ENCODE data around the gene PARN. TPM values are rescaled to one million over a fixed set of nuclear protein-coding genes. Genes with fewer than 3 reads are reported as not detected.
"Not testable (repeated sequence)": the region's sequence is repeated elsewhere in the genome, so short reads cannot be mapped to it uniquely, and the experiment has no call there.

Gene PARN
- total RNA-seq, 2 donors from 2014 or later = 22.4 to 51.2 TPM

- Histone ChIP-seq H3K9me3 (no peaks in the 10 kb centered on the region), H3K36me3 (peaks cover 0 to 9% of the 10 kb centered on the region in 2 donors), H3K4me1 (replicated peaks) (no peaks in the 10 kb centered on the region), H3K27ac (no peak overlapping the region), H3K27me3 (replicated peaks; ENCODE audit: insufficient read depth) (no peaks in the 10 kb centered on the region), H3K4me3 (no peak overlapping the region)
- 66% methylated on average over 3 of the region's 3 CpGs for WGBS
- TF ChIP-seq POLR2A (IDR thresholded peaks at IDR 0.05) (no peak), POLR2AphosphoS5 (IDR thresholded peaks at IDR 0.05) (no peak)
- TF ChIP-seq, protein P1, sequence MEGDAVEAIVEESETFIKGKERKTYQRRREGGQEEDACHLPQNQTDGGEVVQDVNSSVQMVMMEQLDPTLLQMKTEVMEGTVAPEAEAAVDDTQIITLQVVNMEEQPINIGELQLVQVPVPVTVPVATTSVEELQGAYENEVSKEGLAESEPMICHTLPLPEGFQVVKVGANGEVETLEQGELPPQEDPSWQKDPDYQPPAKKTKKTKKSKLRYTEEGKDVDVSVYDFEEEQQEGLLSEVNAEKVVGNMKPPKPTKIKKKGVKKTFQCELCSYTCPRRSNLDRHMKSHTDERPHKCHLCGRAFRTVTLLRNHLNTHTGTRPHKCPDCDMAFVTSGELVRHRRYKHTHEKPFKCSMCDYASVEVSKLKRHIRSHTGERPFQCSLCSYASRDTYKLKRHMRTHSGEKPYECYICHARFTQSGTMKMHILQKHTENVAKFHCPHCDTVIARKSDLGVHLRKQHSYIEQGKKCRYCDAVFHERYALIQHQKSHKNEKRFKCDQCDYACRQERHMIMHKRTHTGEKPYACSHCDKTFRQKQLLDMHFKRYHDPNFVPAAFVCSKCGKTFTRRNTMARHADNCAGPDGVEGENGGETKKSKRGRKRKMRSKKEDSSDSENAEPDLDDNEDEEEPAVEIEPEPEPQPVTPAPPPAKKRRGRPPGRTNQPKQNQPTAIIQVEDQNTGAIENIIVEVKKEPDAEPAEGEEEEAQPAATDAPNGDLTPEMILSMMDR (IDR thresholded peaks at IDR 0.05) = no peak
- no peak for DNase-seq (ENCODE audit: low spot score)
- intact Hi-C loops (cut with DNase I) = no loop called here
These were observed 43.3 kb downstream of the PARN start for GRCh38 chr16:14586637-14587305.

DNA sequence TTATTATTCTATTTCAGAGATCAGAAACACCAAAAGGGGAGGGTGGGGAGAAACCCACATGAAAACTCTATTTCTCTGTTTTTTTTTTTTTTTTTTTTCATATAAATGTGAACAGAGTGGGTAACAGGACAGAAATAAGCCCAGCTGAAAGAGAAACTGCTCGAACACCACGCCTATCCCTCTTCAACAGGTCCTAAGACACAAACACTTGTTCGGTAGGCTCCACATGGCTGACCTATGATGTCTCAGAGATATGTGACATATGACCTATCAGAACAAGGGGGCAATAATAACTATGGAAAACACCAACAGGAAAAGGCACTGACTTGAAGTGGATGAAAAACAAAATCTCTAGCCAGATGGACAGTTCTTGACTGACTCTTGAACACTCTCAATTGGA is 44.8 kb downstream of the PARN start:
- Histone ChIP-seq H3K4me1 (replicated peaks) (no peaks in the 10 kb centered on the region), H3K27me3 (replicated peaks; ENCODE audit: insufficient read depth) (no peaks in the 10 kb centered on the region), H3K36me3 (peaks cover 0 to 6% of the 10 kb centered on the region in 2 donors), H3K4me3 (no peak overlapping the region), H3K27ac (no peak overlapping the region), H3K9me3 (no peaks in the 10 kb centered on the region)
- intact Hi-C loops (cut with DNase I) = no loop called here
- TF ChIP-seq POLR2AphosphoS5 (IDR thresholded peaks at IDR 0.05) = no peak
- TF ChIP-seq, protein P1 (IDR thresholded peaks at IDR 0.05) = no peak
- TF ChIP-seq POLR2A (IDR thresholded peaks at IDR 0.05) = no peak
- no peak for DNase-seq (ENCODE audit: low spot score)
- WGBS = 96% methylated on average over 3 of the region's 3 CpGs

GRCh38 chr16:14580926-14581325 is 49.1 kb downstream of the PARN start:
- intact Hi-C loops (cut with DNase I); DNase-seq (ENCODE audit: low spot score); H3K27me3 ChIP-seq (replicated peaks; ENCODE audit: insufficient read depth); H3K4me3 ChIP-seq; H3K4me1 ChIP-seq (replicated peaks); H3K9me3 ChIP-seq; H3K36me3 ChIP-seq; H3K27ac ChIP-seq: not testable (repeated sequence)
- WGBS = 85% methylated on average over 3 of the region's 3 CpGs

DNA sequence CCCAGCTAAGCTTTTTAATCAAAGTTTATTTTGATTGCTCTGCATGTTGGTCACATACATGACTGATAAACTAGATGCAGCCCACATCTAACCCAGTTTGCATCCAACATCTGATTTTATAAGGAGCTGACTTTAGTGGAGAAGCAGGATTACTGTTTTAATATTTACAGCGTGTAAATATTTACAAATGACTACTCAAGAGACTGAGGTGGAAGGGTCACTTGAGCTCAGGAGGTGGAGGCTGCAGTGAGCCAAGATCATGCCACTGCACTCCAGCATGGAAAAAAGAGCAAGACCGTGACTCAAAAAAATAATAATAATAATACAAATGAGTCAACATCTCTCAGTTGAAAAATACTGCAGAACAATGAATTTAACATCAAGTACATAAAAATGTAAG is 50.8 kb downstream of the PARN start:
- no peak overlapping the region for H3K4me3 ChIP-seq
- no peak overlapping the region for H3K27ac ChIP-seq
- TF ChIP-seq POLR2AphosphoS5 (IDR thresholded peaks at IDR 0.05) = no peak
- TF ChIP-seq POLR2A (IDR thresholded peaks at IDR 0.05) = no peak
- TF ChIP-seq, protein P1 (IDR thresholded peaks at IDR 0.05) = no peak
- DNase-seq (ENCODE audit: low spot score) = no peak
- no peaks in the 10 kb centered on the region for H3K9me3 ChIP-seq
- H3K4me1 ChIP-seq (replicated peaks) = no peaks in the 10 kb centered on the region
- WGBS = 87% methylated on average over 2 of the region's 2 CpGs
- H3K36me3 ChIP-seq = no peaks in the 10 kb centered on the region
- intact Hi-C loops (cut with DNase I) = no loop called here
- no peaks in the 10 kb centered on the region for H3K27me3 ChIP-seq (replicated peaks; ENCODE audit: insufficient read depth)

DNA sequence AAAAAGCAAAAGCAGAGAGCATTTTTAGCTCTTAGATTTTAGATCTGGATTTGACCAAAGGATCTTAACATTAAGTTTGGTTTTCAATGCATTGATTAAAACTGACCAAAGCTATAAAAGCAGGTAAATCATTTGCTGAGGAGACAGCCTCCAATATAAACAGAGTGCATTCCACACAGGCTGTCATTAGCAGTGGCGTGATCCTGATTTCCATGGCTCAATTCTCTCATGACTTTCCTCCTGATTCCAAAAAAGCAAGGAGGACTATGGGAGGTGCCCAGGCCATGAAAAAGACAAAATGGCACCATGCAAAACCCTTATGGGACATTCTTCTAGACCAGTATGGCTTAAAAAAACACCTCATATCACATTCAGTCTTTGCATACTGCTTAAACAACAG is 53.5 kb downstream of the PARN start:
- Histone ChIP-seq H3K9me3 (no peaks in the 10 kb centered on the region), H3K27ac (no peak overlapping the region), H3K4me3 (no peak overlapping the region), H3K36me3 (no peaks in the 10 kb centered on the region), H3K27me3 (replicated peaks; ENCODE audit: insufficient read depth) (no peaks in the 10 kb centered on the region), H3K4me1 (replicated peaks) (no peaks in the 10 kb centered on the region)
- no peak for DNase-seq (ENCODE audit: low spot score)
- TF ChIP-seq POLR2A (IDR thresholded peaks at IDR 0.05) = no peak
- WGBS = 88% methylated on average over 1 of the region's 1 CpG
- intact Hi-C loops (cut with DNase I) = no loop called here

DNA sequence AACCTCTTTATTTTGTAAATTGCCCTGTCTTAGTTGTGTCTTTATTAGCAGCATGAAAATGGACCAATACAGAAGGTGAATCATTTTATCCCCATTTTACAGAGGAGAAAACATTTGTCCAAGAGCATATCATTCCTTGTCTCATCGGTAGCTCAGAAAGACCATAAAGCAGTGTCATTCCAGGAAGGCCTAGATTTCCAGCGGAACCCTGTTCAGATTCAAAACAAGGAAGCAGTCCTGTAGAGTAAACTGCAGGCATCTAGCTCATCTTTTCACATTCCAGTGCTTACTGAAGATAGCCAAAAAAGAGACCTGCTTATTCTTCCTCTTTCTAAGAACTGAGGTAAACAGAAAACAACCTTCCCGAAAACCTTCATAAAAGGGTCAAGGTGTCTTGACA is 54.0 kb downstream of the PARN start:
- intact Hi-C loops (cut with DNase I) = no loop called here
- no peak overlapping the region for H3K4me3 ChIP-seq
- TF ChIP-seq, protein P1 (IDR thresholded peaks at IDR 0.05) = no peak
- TF ChIP-seq POLR2A (IDR thresholded peaks at IDR 0.05) = no peak
- TF ChIP-seq POLR2AphosphoS5 (IDR thresholded peaks at IDR 0.05) = no peak

DNA sequence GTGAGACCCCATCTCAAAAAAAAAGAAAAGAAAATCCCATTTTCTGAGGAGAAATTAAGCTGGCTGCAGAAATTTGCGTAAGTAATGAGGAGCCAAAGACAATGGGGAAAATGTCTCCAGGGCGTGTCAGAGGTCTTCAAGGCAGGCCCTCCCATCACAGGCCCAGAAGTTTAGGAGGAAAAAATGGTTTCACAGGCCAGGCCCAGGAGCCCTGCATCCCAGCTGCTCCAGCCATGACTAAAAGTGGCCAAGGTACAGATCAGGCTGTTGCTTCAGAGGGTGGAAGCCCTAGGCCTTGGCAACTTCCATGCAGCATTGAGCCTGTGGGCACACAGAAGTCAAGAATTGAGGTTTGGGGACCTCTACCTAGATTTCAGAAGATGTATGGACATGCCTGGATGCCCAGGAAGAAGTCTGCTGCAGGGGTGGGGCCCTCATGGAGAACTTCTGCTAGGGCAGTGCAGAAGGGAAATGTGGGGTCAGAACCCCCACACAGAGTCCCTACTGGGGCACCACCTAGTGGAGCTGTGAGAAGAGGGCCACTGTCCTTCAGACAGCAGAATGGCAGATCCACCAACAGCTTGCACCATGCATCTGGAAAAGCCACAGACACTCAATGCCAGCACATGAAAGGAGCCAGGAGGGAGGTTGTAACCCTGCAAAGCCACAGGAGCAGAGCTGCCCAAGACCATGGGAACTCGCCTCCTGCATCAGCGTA is 55.2 kb downstream of the PARN start:
- DNase-seq (ENCODE audit: low spot score); H3K27ac ChIP-seq; H3K36me3 ChIP-seq; H3K9me3 ChIP-seq; H3K27me3 ChIP-seq (replicated peaks; ENCODE audit: insufficient read depth); H3K4me1 ChIP-seq (replicated peaks); H3K4me3 ChIP-seq; intact Hi-C loops (cut with DNase I): not testable (repeated sequence)
- WGBS = 91% methylated on average over 4 of the region's 4 CpGs

More for the DNA sequence above, 54.0 kb downstream of the PARN start:
- DNase-seq (ENCODE audit: low spot score) = no peak
- H3K9me3 ChIP-seq = no peaks in the 10 kb centered on the region
- 86% methylated on average over 3 of the region's 3 CpGs for WGBS
- no peaks in the 10 kb centered on the region for H3K27me3 ChIP-seq (replicated peaks; ENCODE audit: insufficient read depth)
- no peaks in the 10 kb centered on the region for H3K36me3 ChIP-seq
- no peak overlapping the region for H3K27ac ChIP-seq
- no peaks in the 10 kb centered on the region for H3K4me1 ChIP-seq (replicated peaks)

All from prostate gland (tissue), 2 donors.